Measurements from ENCODE around the gene PGC. TPM values are rescaled to one million over a fixed set of nuclear protein-coding genes. Genes with fewer than 3 reads are reported as not detected.
A peak's percentile ranks its signal among the peaks of the same experiment; 100 is the strongest.

PGC gene
- total and polyA plus RNA-seq, 9 of the 15 experiments (the other 6 are each of a cell fraction or from before 2014, with no cell fraction given): 0.17 to 0.40 TPM; not detected in 7

- in situ Hi-C loops (cut with MboI): loop anchor here (10.0 kb wide), 1 partner anchor 445 kb away; no protein-coding TSS in a partner anchor
- no peaks in the 10 kb centered on the region for H3K9me3 ChIP-seq (replicated peaks; ENCODE audit: control insufficient read depth, insufficient read depth, low read depth, low read length)
- H3K9me1 ChIP-seq (ENCODE audit: control insufficient read depth, insufficient read depth, low read length): no peaks in the 10 kb centered on the region
- H4K20me1 ChIP-seq (replicated peaks; ENCODE audit: control insufficient read depth, insufficient read depth, low read length): no peaks in the 10 kb centered on the region; the same call in 1 of the 2 replicates
- H3K4me1 ChIP-seq (replicated peaks in 1 of 2; ENCODE audit: control insufficient read depth in 2 of 2, insufficient read depth in 2 of 2, low read length in 2 of 2): peaks cover 17 to 27% of the 10 kb centered on the region in 2 experiments
- H2AFZ ChIP-seq (ENCODE audit: low read depth, low read length): peak within 1 kb of the TSS; percentile 90
- H3K27ac ChIP-seq (ENCODE audit: extremely low read depth, low read depth, low read length): peak within 1 kb of the TSS; percentile 51; the same call in 2 of the 3 replicates
- intact Hi-C loops (cut with micrococcal nuclease): loop anchor here (1.0 to 5.0 kb wide), 6 partner anchors 178 to 1097 kb away; partner anchors contain the start of genes MRPS10 and RPL7L1
- ATAC-seq (peak; percentile 94), DNase-seq (ENCODE audit: extremely low read depth in 1 of 4, low spot score in 3 of 4) (peak; percentile 98 to 99 (median 98)), FAIRE-seq (peak; percentile 97)
- POLR2A ChIA-PET: interaction anchor here (0.5 kb wide), 1 partner anchor 17 kb away, joined by 3 read pairs; no protein-coding TSS in a partner anchor
- BruUV-seq (replicated peaks): no TSS peak
- WGBS (ENCODE audit: insufficient coverage, low coverage, missing lambda C conversion rate): 0% methylated on average over 43 of the region's 73 CpGs
- peaks cover 10% of the 10 kb centered on the region; the same call in 2 of the 3 replicates for H3K36me3 ChIP-seq (ENCODE audit: control insufficient read depth, insufficient read depth, low read length)
- H3K79me2 ChIP-seq (ENCODE audit: control insufficient read depth, insufficient read depth, low read length): peaks cover 6% of the 10 kb centered on the region; the same call in 1 of the 3 replicates
- peak within 1 kb of the TSS; percentile 67 to 91 for H3K9ac ChIP-seq (ENCODE audit: insufficient read depth in 1 of 2, low read depth in 2 of 2, low read length in 2 of 2)
- H3K4me3 ChIP-seq: peak within 1 kb of the TSS; percentile 69
- peak within 1 kb of the TSS; percentile 92 for H3K4me2 ChIP-seq (ENCODE audit: insufficient read depth, low read length)
- CTCF ChIA-PET (ENCODE audit: low intra/inter-chr PET ratio): interaction anchor here (0.7 to 4.3 kb wide), 11 partner anchors 44 to 1097 kb away, joined by 3 to 50 read pairs (median 4); partner anchors contain the start of gene TFEB
- no peaks in the 10 kb centered on the region for H3K27me3 ChIP-seq (ENCODE audit: control insufficient read depth in 2 of 2, insufficient read depth in 2 of 2, low read length in 2 of 2)
- TF ChIP-seq MXI1 (IDR thresholded peaks at IDR 0.05; ENCODE audit: low read depth, low read length) (0 out of 2 replicates have a peak, but pooled peaks have one; percentile 28), E4F1 (CRISPR knock-in tag; IDR thresholded peaks at IDR 0.05; ENCODE audit: borderline replicate concordance) (no peak), SP2 (IDR thresholded peaks at IDR 0.05; ENCODE audit: extremely low read depth, low read depth, low read length, poor library complexity, severe bottlenecking) (peak; percentile 100), CHD2 (IDR thresholded peaks at IDR 0.05; ENCODE audit: low read depth, low read length) (peak; percentile 26; the same call in 1 of the 2 replicates), PRDM10 (IDR thresholded peaks at IDR 0.05; ENCODE audit: partially characterized antibody) (peak; percentile 55), SNIP1 (IDR thresholded peaks at IDR 0.05; ENCODE audit: low read depth) (peak; percentile 96), FOXP1 (CRISPR knock-in tag; IDR thresholded peaks at IDR 0.05) (peak; percentile 98), SMC3 (conservative IDR thresholded peaks at IDR 0.05; ENCODE audit: insufficient read depth, low read depth, low read length) (peak; percentile 100), PHF20 (IDR thresholded peaks at IDR 0.05; ENCODE audit: partially characterized antibody) (peak; percentile 36), ZNF512 (tag; IDR thresholded peaks at IDR 0.05) (peak; percentile 66), RCOR1 (IDR thresholded peaks at IDR 0.05; ENCODE audit: borderline replicate concordance in 1 of 2, low read depth in 2 of 2, low read length in 2 of 2) (peak; percentile 34 to 89; a peak in 3 of 4 replicates), ZNF764 (CRISPR knock-in tag; IDR thresholded peaks at IDR 0.05; ENCODE audit: low read depth) (no peak)
Observed at GRCh38 chr6:41779788-41780550, 32.8 kb upstream of the PGC start, which contains the start of gene FRS3. FRS3 (minus strand) TSS chr6:41779900; CDS start chr6:41776987, 2,913 bp downstream.
